NCI-H2029 treated with DMSO at 0.1 percent for 48 hours (cell line): ENCODE data around the gene TOP3B.
"Not testable (repeated sequence)": the region's sequence is repeated elsewhere in the genome, so short reads cannot be mapped to it uniquely, and the experiment has no call there.

Source experiments
- DNase-seq: peaks from one replicate; lab custom pipeline; 2025; lab: John Stamatoyannopoulos, UW

Gene TOP3B

GRCh38 chr22:21922370-21923162, 60.0 kb downstream of the TOP3B start:
- no peak for DNase-seq

- DNase-seq = no peak
Observed at GRCh38 chr22:21921729-21922128, 60.9 kb downstream of the TOP3B start.

- no peak for DNase-seq
Observed at GRCh38 chr22:21921184-21921721, 61.3 kb downstream of the TOP3B start.

- DNase-seq = no peak
Observed at GRCh38 chr22:21920341-21921183, 62.0 kb downstream of the TOP3B start.

GRCh38 chr22:21919526-21920307, 62.9 kb downstream of the TOP3B start:
- DNase-seq = no peak

GRCh38 chr22:21918466-21919185, 64.0 kb downstream of the TOP3B start:
- no peak for DNase-seq

- DNase-seq = no peak
Observed at GRCh38 chr22:21917959-21918261, 64.7 kb downstream of the TOP3B start.

GRCh38 chr22:21917181-21917958, 65.2 kb downstream of the TOP3B start:
- DNase-seq = no peak

- no peak for DNase-seq
Observed at GRCh38 chr22:21916309-21916918, 66.2 kb downstream of the TOP3B start.

- DNase-seq = no peak
Observed at GRCh38 chr22:21915624-21916308, 66.8 kb downstream of the TOP3B start.

- not testable (repeated sequence) for DNase-seq
Observed at GRCh38 chr22:21914033-21914642, 68.4 kb downstream of the TOP3B start.

- DNase-seq = not testable (repeated sequence)
Observed at GRCh38 chr22:21910367-21910766, 72.2 kb downstream of the TOP3B start.

GRCh38 chr22:21909871-21910270, 72.7 kb downstream of the TOP3B start:
- DNase-seq = no peak

- DNase-seq = no peak
Observed at GRCh38 chr22:21907638-21908522, 74.7 kb downstream of the TOP3B start.
